Ishikawa (cell line): ENCODE data around the gene BCAP31.

Source experiments
- CEBPB ChIP-seq: IDR thresholded peaks from 2 replicates; pipeline ENCODE4 v1.6.1; 2012
- CREB1 ChIP-seq: IDR thresholded peaks from 2 replicates; pipeline ENCODE4 v1.6.1; 2012; ENCODE audit warnings: low read depth
- EGR1 ChIP-seq: IDR thresholded peaks from 2 replicates; pipeline ENCODE4 v1.6.1; 2012
- EP300 ChIP-seq: IDR thresholded peaks from 2 replicates; pipeline ENCODE4 v1.6.1; 2012; ENCODE audit warnings: borderline replicate concordance
- FOXM1 ChIP-seq: IDR thresholded peaks from 2 replicates; pipeline ENCODE4 v1.6.1; 2012; ENCODE audit warnings: low read depth, borderline replicate concordance
- NFIC ChIP-seq: IDR thresholded peaks from 2 replicates; pipeline ENCODE4 v1.6.1; 2012
- RAD21 ChIP-seq: IDR thresholded peaks from 2 replicates; pipeline ENCODE4 v1.6.1; 2012; ENCODE audit warnings: low read depth
- TAF1 ChIP-seq: IDR thresholded peaks from 2 replicates; pipeline ENCODE4 v1.6.1; 2012; ENCODE audit warnings: low read depth, mild to moderate bottlenecking
- TCF12 ChIP-seq: IDR thresholded peaks from 2 replicates; pipeline ENCODE4 v1.6.1; 2012; ENCODE audit warnings: low read depth
- TEAD4 ChIP-seq: IDR thresholded peaks from 2 replicates; pipeline ENCODE4 v1.6.1; 2012
- YY1 ChIP-seq: IDR thresholded peaks from 2 replicates; pipeline ENCODE4 v1.6.1; 2012; ENCODE audit warnings: low read depth
- ZBTB7A ChIP-seq: IDR thresholded peaks from 2 replicates; pipeline ENCODE4 v1.6.1; 2012; ENCODE audit warnings: low read depth
- TF ChIP-seq, protein P1 (sequence below): IDR thresholded peaks from 2 replicates; pipeline ENCODE4 v1.6.1; 2012
- TF ChIP-seq, protein P2 (sequence below): IDR thresholded peaks from 2 replicates; pipeline ENCODE4 v1.6.1; 2012; ENCODE audit warnings: low read depth, mild to moderate bottlenecking
- TF ChIP-seq, protein P3 (sequence below): IDR thresholded peaks from 2 replicates; pipeline ENCODE4 v1.6.1; 2012

Gene BCAP31

DNA sequence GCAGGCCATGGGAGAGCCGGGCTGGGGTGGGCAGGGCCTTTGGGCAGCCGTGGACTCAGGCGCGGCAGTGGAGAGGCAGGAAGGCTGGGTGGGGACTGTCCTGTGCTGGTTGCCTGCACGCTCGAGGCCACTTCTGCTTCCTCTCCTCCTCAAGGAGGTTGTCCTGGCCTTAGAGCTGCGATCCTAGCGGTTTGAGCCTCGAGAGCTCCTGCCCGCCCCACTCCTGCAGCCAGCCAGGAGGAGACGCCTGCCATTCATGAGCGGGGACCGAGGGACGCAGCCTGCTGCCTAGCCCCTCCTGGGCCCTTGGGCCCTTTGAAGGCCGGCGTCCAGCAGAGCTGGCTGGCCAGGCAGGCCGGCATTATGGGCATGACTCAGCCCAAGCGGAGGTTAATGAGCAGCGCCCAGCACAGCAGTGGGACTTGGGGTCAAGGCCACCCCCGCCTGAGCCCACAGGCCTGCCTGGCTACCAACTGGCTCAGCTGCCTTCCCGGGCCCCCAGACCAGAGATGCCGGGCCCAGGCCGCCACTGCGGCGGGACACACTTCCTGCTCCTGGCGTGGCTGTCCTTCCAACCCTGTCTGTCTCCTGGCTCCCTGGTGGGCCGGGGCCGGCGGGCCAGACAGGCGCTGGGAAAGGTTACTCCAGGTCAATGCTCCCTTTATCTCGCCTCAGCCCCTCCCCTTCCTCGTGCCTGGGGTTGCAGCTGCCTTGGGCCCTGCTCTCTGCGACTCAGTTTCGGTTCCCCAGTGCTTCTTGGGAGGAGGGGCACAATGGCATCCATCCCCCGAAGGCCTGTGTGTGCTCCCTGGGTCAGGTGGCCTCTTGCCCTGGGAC, 2.3 kb upstream of the BCAP31 start:
- TF ChIP-seq EP300 (0 out of 2 replicates have a peak, but pooled peaks have one; percentile 45), YY1 (0 out of 2 replicates have a peak, but pooled peaks have one; percentile 14), NFIC (no peak), ZBTB7A (peak; percentile 41; the same call in 1 of the 2 replicates)

DNA sequence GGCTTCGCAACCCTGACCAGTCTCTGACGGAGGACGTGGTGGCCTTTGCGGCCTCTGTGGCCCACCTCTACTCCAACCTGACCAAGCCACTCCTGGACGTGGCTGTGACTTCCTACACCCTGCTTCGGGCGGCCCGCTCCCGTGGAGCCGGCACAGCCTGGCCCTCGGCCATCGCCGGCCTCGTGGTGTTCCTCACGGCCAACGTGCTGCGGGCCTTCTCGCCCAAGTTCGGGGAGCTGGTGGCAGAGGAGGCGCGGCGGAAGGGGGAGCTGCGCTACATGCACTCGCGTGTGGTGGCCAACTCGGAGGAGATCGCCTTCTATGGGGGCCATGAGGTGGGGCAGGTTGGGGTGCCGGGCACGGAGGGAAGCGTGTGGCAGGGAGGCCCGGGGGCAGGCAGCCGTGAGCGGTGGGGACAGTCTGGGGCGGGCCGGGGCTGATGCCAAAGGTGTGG, 1.7 kb upstream of the BCAP31 start:
- TF ChIP-seq TAF1 = no peak
- TF ChIP-seq NFIC = no peak
- no peak for TF ChIP-seq TCF12
- TF ChIP-seq ZBTB7A = no peak
- no peak for TF ChIP-seq EP300
- no peak for TF ChIP-seq TEAD4
- no peak for TF ChIP-seq CREB1
- no peak for TF ChIP-seq EGR1
- TF ChIP-seq, protein P1, sequence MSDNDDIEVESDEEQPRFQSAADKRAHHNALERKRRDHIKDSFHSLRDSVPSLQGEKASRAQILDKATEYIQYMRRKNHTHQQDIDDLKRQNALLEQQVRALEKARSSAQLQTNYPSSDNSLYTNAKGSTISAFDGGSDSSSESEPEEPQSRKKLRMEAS = no peak
- TF ChIP-seq FOXM1 = no peak
- TF ChIP-seq, protein P2, sequence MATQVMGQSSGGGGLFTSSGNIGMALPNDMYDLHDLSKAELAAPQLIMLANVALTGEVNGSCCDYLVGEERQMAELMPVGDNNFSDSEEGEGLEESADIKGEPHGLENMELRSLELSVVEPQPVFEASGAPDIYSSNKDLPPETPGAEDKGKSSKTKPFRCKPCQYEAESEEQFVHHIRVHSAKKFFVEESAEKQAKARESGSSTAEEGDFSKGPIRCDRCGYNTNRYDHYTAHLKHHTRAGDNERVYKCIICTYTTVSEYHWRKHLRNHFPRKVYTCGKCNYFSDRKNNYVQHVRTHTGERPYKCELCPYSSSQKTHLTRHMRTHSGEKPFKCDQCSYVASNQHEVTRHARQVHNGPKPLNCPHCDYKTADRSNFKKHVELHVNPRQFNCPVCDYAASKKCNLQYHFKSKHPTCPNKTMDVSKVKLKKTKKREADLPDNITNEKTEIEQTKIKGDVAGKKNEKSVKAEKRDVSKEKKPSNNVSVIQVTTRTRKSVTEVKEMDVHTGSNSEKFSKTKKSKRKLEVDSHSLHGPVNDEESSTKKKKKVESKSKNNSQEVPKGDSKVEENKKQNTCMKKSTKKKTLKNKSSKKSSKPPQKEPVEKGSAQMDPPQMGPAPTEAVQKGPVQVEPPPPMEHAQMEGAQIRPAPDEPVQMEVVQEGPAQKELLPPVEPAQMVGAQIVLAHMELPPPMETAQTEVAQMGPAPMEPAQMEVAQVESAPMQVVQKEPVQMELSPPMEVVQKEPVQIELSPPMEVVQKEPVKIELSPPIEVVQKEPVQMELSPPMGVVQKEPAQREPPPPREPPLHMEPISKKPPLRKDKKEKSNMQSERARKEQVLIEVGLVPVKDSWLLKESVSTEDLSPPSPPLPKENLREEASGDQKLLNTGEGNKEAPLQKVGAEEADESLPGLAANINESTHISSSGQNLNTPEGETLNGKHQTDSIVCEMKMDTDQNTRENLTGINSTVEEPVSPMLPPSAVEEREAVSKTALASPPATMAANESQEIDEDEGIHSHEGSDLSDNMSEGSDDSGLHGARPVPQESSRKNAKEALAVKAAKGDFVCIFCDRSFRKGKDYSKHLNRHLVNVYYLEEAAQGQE = no peak
- TF ChIP-seq, protein P3, sequence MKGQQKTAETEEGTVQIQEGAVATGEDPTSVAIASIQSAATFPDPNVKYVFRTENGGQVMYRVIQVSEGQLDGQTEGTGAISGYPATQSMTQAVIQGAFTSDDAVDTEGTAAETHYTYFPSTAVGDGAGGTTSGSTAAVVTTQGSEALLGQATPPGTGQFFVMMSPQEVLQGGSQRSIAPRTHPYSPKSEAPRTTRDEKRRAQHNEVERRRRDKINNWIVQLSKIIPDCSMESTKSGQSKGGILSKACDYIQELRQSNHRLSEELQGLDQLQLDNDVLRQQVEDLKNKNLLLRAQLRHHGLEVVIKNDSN = no peak
- TF ChIP-seq CEBPB = no peak
- no peak for TF ChIP-seq RAD21

DNA sequence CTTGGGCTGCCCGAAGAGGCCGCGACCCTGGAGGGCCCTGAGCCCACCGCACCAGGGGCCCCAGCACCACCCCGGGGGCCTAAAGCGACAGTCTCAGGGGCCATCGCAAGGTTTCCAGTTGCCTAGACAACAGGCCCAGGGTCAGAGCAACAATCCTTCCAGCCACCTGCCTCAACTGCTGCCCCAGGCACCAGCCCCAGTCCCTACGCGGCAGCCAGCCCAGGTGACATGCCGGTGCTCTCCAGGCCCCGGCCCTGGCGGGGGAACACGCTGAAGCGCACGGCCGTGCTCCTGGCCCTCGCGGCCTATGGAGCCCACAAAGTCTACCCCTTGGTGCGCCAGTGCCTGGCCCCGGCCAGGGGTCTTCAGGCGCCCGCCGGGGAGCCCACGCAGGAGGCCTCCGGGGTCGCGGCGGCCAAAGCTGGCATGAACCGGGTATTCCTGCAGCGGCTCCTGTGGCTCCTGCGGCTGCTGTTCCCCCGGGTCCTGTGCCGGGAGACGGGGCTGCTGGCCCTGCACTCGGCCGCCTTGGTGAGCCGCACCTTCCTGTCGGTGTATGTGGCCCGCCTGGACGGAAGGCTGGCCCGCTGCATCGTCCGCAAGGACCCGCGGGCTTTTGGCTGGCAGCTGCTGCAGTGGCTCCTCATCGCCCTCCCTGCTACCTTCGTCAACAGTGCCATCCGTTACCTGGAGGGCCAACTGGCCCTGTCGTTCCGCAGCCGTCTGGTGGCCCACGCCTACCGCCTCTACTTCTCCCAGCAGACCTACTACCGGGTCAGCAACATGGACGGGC, 1.0 kb upstream of the BCAP31 start:
- TF ChIP-seq TEAD4 = no peak
- 0 out of 2 replicates have a peak, but pooled peaks have one; percentile 20 for TF ChIP-seq ZBTB7A

DNA sequence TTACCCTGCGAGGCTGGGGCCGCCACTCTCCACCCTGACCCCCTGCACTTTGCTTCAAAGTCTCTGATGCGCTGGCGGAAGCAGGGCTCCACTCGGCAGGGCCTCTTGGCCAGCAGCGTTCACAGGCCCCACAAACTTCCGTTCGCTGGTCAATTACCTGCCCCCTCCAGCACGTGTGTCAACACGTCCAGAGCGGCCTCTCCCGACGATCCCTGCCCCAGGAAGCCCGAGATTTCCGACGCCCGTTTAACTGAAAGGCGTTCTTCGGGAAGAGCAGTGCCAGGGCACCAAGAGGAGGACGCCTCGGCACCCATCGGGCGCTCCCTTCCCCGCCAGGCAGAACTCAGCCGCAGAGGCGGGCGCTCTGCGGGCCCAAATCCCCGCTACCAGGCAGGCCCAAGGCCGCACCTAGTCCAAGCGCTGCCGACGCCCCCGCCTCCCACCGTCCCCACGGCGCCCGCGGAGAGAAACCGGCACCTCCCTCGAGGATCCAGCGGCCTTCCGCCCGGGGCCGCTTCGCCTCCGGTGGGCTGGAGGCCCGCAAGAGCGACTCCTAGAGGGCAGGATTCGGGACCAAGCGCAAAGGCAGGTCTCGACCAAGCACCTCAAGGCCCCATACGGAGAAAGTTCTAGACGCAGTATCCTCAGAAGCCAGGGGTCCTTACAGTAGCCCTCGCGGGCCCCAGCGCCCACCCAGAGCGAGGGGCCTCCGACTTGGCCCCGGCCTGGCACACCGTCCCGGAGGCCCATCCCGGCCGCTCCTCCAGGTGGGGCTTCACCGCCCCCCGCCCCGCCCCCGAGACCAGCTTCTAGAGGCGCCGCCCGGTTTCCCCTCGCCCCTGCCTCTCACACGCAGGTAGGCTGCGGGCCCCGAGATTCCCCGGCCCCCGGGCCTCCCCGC, 586 bp downstream of the BCAP31 start:
- TF ChIP-seq NFIC (no peak), TAF1 (no peak), CEBPB (no peak), YY1 (no peak), RAD21 (no peak), TCF12 (no peak), EGR1 (no peak), TEAD4 (no peak), FOXM1 (no peak), EP300 (no peak), ZBTB7A (peak; percentile 43; the same call in 1 of the 2 replicates), CREB1 (no peak)
- TF ChIP-seq, protein P2 = no peak
- TF ChIP-seq, protein P3 = no peak
- TF ChIP-seq, protein P1 = peak; percentile 66
